AG04450 (cell line): ENCODE results near the gene LIN7B. TPM values are rescaled to one million over a fixed set of nuclear protein-coding genes. Genes with fewer than 3 reads are reported as not detected.
A peak's percentile ranks its signal among the peaks of the same experiment; 100 is the strongest.

Experiments
- CTCF ChIA-PET: fragments of 300-600, 350-600 bp; formaldehyde crosslinking; extraction: SDS; loops from one replicate; lab custom pipeline; 2022; ENCODE audit warnings: antibody characterized with exemption, inconsistent platforms; lab: Charles Lee
- POLR2A ChIA-PET: fragments of 350-600 bp; formaldehyde crosslinking; extraction: SDS; loops from one replicate; lab custom pipeline; 2021; ENCODE audit warnings: antibody characterized with exemption, inconsistent platforms; lab: Yijun Ruan, JAX
- DNase-seq: peaks from one replicate; pipeline ENCODE4 v3.0.0-alpha.2; 2011; ENCODE audit warnings: low read depth, low spot score
- H3K27ac ChIP-seq: one replicate; pipeline ENCODE4 v1.5.1; 2012; ENCODE audit warnings: low read depth, low read length, control low read depth
- H3K27me3 ChIP-seq: one replicate; pipeline ENCODE4 v1.6.0; 2012; ENCODE audit warnings: low read length; ENCODE audit not compliant: control insufficient read depth, insufficient read depth
- H3K4me3 ChIP-seq: 2 replicates; pipeline ENCODE4 v1.5.1; 2011; ENCODE audit warnings: mild to moderate bottlenecking, low read depth, low read length, control low read depth
- H3K9me3 ChIP-seq: 2 replicates; pipeline ENCODE4 v1.5.1; 2012; ENCODE audit warnings: low read length; ENCODE audit not compliant: control insufficient read depth, insufficient read depth
- CTCF ChIP-seq: IDR thresholded peaks from 2 replicates; pipeline ENCODE4 v1.5.1; 2011; ENCODE audit warnings: low read depth, low read length, control low read depth, inconsistent platforms
- polyA plus RNA-seq: library from polyadenylated mRNA; depleted of rRNA; stranded (reverse); fragments of >200 nt; gene quantifications from 2 replicates; pipeline ENCODE4 v1.2.3, GENCODE V29; 2011

LIN7B gene
- polyA plus RNA-seq, 1 experiment: 4.2 TPM

GRCh38 chr19:49135686-49136085 lies 21.5 kb downstream of the LIN7B start:
- Histone ChIP-seq H3K27me3 (no peaks in the 10 kb centered on the region), H3K27ac (no peak overlapping the region), H3K4me3 (no peak overlapping the region), H3K9me3 (no peaks in the 10 kb centered on the region; the same call in 1 of the 2 replicates)
- DNase-seq: no peak
- TF ChIP-seq CTCF: no peak
- POLR2A ChIA-PET: interaction anchor here (1.5 kb wide), 1 partner anchor 21 kb away, joined by 3 read pairs; the partner anchor contains the start of gene LIN7B
- CTCF ChIA-PET: interaction anchor here (3.0 kb wide), 1 partner anchor 11 kb away, joined by 12 read pairs; no protein-coding TSS in a partner anchor

DNA sequence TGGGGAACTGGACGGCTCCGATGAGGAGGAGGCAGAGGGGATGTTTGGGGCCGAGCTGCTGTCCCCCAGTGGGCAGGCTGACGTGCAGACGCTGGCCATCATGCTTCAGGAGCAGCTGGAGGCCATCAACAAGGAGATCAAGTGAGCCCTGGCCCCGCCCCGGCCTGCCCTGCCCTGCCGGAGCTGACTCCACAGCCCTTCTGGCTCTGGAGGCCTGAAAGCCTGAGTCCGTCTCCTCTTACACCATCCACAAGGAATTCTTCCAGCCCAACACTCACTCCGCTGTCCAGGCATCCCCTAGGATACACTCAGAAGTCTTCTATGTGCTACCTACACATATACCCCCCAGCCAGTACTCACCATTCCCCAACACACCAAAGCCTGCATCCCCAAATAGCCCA lies 22.6 kb downstream of the LIN7B start:
- TF ChIP-seq CTCF: no peak
- H3K9me3 ChIP-seq: no peaks in the 10 kb centered on the region; the same call in 1 of the 2 replicates
- H3K4me3 ChIP-seq: no peak overlapping the region
- ChIA-PET CTCF (no interaction called here), POLR2A (interaction anchor here (1.5 kb wide), 1 partner anchor 22 kb away, joined by 3 read pairs; the partner anchor contains the start of gene LIN7B)
- H3K27ac ChIP-seq: no peak overlapping the region
- no peaks in the 10 kb centered on the region for H3K27me3 ChIP-seq
- no peak for DNase-seq

- ChIA-PET POLR2A (no interaction called here), CTCF (no interaction called here)
Measured at GRCh38 chr19:49140951-49141350, 26.8 kb downstream of the LIN7B start.

DNA sequence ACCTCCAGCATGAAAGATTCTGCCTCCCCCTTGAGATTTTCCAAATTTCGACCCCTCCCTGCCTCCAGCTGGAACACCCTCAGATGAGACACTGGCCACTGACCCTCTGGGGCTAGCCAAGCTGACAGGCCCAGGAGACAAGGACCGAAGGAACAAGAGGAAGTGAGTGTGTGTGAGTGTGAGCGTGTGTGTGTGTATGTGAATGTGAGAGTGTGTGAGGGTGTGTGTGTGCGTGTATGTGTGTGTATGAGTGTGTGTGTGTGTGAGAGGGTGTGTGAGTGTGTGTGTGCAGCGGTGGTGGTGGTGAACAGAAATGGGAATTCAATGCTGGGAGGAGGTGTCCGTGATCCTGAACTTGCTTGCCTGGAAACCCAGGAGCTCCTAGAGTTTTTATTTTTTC lies 27.2 kb downstream of the LIN7B start:
- TF ChIP-seq CTCF: no peak
- Histone ChIP-seq H3K9me3 (no peaks in the 10 kb centered on the region; the same call in 1 of the 2 replicates), H3K27ac (no peak overlapping the region), H3K4me3 (no peak overlapping the region), H3K27me3 (no peaks in the 10 kb centered on the region)
- ChIA-PET CTCF (no interaction called here), POLR2A (interaction anchor here (0.6 kb wide), 1 partner anchor 11 kb away, joined by 3 read pairs; no protein-coding TSS in a partner anchor)
- no peak for DNase-seq

More at GRCh38 chr19:49140951-49141350, 26.8 kb downstream of the LIN7B start:
- Histone ChIP-seq H3K27ac (no peak overlapping the region), H3K9me3 (no peaks in the 10 kb centered on the region; the same call in 1 of the 2 replicates), H3K27me3 (no peaks in the 10 kb centered on the region), H3K4me3 (no peak overlapping the region)
- DNase-seq: no peak
- TF ChIP-seq CTCF: no peak

DNA sequence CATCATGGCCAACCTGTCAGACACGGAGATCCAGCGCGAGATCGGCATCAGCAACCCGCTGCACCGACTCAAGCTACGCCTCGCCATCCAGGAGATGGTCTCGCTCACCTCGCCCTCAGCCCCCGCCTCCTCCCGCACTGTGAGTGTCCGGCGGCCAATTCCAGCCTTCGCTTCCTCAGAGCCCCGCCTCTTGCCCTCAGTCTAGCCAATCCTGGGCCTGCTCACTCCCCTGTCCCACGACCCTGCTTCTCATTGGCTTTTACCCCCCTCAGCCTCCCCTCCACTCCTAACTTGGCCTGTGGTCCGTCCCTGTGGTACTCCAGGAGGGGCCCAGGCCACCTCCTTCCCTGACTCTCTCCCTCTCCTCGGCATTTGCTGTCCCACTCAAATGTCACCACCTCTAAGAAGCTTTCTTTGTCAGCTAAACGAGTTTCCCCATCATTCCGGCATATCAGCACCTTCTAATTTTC lies 28.7 kb downstream of the LIN7B start:
- no peak for TF ChIP-seq CTCF
- peak; percentile 69 for DNase-seq
- H3K27me3 ChIP-seq: no peaks in the 10 kb centered on the region
- H3K9me3 ChIP-seq: no peaks in the 10 kb centered on the region
- CTCF ChIA-PET: interaction anchor here (0.7 kb wide), 1 partner anchor 45 kb away, joined by 3 read pairs; no protein-coding TSS in a partner anchor
- POLR2A ChIA-PET: interaction anchor here (0.6 kb wide), 1 partner anchor 293 kb away, joined by 7 read pairs; no protein-coding TSS in a partner anchor
- peak overlapping the region; percentile 92 for H3K4me3 ChIP-seq
- H3K27ac ChIP-seq: no peak overlapping the region
